HG03571 (cell line): ENCODE results near the gene HDAC4.

ENCODE experiments used
- ATAC-seq: cut with Tn5 transposase; IDR thresholded peaks from one replicate; pipeline ENCODE4 v1.9.1; 2021; ENCODE audit not compliant: unreplicated experiment

Gene HDAC4

GRCh38 chr2:239226677-239227581, 173.9 kb downstream of the HDAC4 start:
- ATAC-seq, result no peak

DNA sequence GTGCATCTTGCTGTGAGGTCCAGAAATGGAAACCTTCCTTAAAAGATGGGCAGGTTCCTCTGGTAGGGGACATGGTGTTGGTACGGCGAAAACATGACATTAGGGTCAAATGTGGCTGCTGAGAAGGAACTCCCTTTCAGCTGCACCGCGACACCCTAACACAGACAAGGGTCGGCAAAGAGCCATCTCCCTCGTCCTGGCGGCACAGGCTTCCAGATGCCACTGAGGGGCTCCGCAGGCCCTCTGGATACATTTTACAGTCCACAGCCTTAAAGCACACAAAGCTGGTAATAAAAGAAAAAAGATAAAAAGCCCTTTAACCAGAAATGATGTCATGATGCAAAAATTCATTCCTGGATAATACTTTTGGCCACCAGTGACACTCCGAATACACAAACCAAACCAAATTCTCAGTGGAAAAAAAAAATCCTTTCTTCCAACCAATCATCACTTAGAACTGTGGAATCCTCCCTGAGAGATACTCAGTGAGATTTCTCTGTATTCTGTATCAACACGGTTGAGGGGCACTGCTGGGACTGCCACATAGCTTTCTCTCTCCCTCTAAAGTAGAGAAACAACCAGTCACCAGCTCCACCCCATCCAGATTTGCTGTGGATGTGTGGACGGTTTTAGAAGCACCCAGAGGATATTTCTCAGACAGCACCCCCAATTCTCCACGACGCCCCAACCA, 174.8 kb downstream of the HDAC4 start:
- no peak for ATAC-seq

DNA sequence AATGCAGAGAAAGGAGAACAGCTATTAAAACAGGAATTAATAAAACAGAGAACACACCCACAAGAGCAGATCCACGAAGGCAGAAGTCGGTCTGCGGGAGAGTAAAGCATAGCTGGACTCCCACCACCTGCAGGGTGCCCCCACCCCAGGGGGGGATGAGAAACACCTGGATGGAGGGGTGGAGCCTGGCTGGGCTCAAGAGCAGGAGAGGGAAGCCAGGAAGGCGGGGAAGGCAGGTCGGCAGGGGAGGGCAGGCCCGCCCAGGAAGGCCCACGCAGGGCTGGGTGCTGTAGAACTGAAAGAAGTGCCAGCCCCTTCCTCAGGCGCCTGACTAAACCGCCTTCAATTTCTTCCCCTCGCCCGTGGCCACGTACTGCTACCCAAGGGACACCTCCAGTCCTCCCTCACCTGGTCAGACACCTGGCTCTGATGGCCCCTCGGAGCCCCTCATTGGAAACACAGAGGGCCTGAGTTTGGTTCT, 175.4 kb downstream of the HDAC4 start:
- no peak for ATAC-seq

DNA sequence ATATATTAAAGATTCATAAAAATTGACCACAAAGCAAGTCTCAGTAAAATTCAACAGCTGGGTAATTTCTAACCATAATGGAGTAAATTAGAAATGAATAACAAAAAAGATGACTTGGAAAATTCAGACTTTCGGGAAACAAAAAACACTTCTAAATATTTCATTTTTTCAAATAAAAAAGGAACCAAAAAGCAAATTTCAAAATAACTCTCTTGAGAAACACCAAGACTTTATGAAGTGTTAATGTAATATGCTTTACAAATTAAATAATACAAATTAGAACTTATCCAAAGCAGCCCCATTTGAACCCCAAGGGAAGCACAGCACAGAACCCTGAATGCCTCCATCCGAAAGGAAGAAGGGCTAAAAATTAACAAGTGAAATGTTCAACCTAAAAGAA, 175.9 kb downstream of the HDAC4 start:
- ATAC-seq, result no peak

DNA sequence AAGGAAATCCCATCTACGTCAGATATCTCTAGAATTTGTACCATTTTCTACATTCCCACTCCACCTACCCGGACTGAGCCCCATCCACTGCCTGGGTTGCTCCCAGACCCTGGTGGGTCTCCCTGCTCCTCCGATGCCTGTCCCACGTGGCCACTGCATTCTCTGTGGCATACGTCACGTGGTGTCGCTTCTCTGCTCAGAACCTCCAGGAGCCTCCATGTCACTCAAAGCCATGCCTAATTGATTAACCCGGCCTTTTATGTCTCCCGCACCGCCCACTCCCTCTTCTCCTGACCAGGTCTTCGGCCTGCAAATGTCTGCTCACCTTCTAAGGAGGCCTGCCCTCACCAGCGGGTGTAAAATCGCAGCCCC, 176.6 kb downstream of the HDAC4 start:
- no peak for ATAC-seq

GRCh38 chr2:239223310-239224198, 177.3 kb downstream of the HDAC4 start:
- ATAC-seq, result no peak

- no peak for ATAC-seq
These were observed 178.0 kb downstream of the HDAC4 start for GRCh38 chr2:239222706-239223309.

- no peak for ATAC-seq
These were observed 178.5 kb downstream of the HDAC4 start for GRCh38 chr2:239222312-239222660.

GRCh38 chr2:239220981-239221396, 179.8 kb downstream of the HDAC4 start:
- no peak for ATAC-seq

GRCh38 chr2:239220341-239220740, 180.5 kb downstream of the HDAC4 start:
- no peak for ATAC-seq

DNA sequence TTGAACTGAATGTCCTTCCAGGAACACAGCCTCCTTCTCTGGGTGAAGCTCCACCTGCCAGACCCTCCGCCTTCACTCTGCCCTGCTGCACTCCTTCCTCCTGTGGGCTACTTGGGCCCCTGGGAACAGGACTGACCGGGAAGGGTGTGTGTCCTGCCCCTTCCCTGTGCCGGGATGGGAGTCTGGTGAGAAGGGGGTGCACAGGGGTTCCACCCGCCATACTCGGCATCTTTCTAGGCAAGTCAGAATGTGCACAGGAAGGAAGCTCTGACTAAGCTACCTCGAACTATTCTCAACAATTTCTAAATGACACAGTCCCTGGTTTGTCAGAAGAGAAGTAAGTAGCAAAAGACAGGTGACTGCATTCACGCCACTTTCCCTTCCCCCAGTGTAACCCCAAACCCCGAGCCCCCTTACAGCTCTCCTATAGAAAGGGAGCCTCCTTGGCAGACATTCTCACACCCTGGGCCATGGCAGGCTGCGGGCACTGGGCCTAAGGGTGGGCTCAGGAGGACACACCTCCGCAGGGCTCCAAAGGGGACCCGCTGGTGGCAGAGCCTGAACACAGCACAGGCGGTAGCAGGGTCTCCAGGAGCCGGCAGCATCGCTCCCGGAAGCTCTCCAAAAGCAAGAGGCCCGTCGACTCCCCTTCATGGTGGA, 184.1 kb downstream of the HDAC4 start:
- no peak for ATAC-seq

- ATAC-seq, result no peak
These were observed 184.7 kb downstream of the HDAC4 start for GRCh38 chr2:239215988-239216613.

DNA sequence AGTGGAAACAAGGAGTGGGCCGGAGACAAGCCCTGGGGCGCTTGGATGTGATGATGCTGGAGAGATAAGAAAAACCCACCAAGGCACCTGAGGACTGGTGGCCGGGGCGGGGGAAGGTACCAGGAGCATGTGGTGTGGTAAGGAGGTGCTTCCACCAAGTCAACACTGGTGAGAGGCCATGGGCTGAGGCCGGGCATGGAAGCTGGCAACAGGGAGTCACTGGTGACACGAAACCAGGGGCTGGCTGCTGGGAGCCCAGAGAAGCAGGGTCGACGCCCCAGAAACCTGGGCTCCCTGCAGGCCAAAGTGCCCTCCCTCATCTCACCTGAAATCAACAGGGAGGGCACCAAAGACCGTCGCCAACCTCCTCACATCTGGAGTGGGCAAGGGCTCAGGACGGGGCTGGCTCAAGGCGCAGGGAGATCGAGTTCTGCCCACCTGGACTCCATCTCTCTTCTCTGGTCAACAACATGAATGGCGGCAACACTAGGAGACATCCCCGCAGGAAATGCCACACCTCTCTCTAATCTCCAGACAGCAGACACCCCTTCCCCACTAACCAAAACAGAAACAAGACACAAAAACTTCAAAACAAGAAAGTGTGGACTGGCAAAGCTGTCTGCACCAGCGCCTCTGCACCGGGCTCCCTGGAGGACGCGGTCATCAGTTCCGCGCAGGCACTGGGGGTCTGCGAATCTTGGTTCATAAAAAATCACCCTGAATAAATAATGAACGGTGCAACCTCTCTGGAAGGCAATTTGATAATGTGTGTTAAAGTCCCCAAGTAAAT, 185.5 kb downstream of the HDAC4 start:
- ATAC-seq, result no peak

- no peak for ATAC-seq
These were observed 186.1 kb downstream of the HDAC4 start for GRCh38 chr2:239214725-239215124.

DNA sequence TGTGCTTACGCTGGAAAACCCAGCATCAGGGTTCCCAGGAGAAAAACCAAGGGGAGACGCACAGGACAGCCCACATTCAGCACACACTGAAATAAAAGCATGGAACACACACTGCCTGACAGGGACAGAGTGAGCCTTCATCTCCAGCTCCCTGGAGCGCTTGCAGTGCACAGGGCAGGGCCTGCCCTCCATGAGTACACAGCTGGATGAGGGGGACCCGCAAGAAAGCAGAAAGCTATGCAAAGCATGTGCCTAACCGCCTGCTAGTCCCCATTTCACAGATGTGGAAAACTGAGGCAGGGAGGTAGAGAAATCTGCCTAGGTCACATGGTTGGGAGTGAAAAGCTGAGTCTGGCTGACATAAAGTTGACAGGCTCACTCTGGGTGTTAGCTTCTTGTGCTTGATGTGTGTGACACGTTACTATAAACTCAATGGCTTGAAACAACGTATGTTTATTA, 187.1 kb downstream of the HDAC4 start:
- ATAC-seq, result no peak

GRCh38 chr2:239212929-239213642, 187.7 kb downstream of the HDAC4 start:
- ATAC-seq, result no peak

GRCh38 chr2:239212121-239212928, 188.5 kb downstream of the HDAC4 start:
- no peak for ATAC-seq
